Nasal cavity respiratory epithelium epithelial cell of viscerocranial mucosa (primary cell): Measurements from ENCODE around the gene RAD52. TPM values are rescaled to one million over a fixed set of nuclear protein-coding genes. Genes with fewer than 3 reads are reported as not detected.

ENCODE experiments used
- total RNA-seq: library from RNA; depleted of rRNA; stranded (reverse); fragments of >200 nt; gene quantifications from 2 replicates; pipeline ENCODE4 v1.2.3, GENCODE V29; 2014

RAD52 gene
- total RNA-seq = 14.4 and 15.7 TPM in 2 replicates

DNA sequence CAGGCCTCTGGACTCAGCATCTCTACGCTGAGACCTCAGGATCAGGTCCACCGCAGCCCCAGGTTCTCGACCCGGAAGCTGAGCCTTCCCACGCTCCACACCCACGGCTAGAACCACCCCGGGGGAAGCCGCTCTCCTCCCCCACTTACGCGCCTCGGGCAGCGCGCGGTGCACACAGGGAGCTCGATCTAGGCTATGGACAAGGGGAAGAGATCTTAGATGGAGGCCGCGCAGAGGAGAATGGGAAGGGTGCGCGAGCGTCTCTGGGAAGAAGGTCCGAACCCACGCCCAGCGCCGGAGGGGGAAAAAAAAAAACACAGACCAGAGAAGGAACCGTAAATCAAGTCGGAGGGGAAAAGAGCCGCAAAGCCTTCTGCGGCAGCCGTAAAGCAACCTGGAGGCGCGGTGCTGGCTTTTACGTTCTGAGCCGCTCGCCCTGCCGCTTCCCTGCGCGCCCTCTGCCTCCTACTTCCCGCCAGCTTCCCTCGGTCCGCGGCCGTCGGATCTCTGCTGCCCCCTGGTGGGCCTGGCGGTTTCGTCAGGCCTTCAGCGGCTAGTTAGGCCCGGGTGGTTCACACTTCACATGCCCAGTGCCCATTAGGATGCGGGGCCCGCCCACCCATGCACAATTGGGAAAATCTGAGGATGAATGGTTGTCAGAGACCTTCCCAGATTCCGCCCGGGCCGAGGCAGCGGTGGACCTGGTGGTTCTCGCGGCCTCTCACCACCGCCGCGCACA lies at the start of gene RAD52:
Gene RAD52 (minus strand): TSS at position 242 of the 739 bp plus-strand sequence. CDS start 16,636 bp downstream, outside the sequence.

DNA sequence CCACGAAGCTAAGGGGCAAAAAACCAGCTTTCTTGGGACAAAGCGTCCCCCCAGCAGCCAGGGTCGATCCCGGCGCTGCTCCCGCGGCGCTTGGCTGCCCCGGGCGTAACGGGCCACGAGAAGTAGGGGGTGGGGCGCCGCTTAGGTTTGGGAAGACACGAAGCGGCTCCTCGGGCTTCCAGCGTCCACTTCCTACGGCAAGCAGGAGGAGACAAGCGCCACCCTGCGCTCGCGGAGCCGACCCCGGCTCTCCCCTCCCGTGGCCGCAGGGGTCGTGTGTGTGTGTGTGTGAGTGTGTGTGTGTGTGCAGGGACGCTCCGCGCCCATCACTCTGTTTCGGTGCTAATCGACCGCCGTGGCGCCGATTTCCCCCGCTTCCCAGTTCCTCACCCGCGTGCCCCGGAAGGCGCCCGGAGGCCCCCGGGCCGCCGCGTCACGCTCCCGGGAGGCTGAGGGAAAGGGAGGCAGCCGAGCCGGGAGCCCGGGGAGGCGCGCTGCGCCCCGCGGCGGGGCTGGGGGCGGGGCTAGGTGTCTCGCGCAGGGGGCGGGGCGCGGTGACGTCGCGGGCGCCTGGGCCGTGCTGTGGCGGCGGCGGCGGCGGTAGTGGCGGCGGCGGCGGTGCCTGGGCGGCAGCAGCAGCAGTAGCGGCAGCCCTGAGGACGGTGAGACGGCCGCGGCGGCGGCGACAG lies 41.3 kb upstream of the RAD52 start, which contains the start of gene ERC1:
Gene ERC1 (plus strand): TSS at position 563 of the 689 bp plus-strand sequence. CDS start 36,681 bp downstream, outside the sequence.

Other genes starting within 250 kb of the RAD52 start
- gene WNK1, start 197.1 kb downstream of the RAD52 start, total RNA-seq = 96.7 and 314 TPM in 2 replicates
- 33.5 and 45.5 TPM in 2 replicates for gene ERC1, start 41.5 kb upstream of the RAD52 start, total RNA-seq